Adrenal gland (tissue), 12 donors: ENCODE results near the gene PARVB. TPM values are rescaled to one million over a fixed set of nuclear protein-coding genes. Genes with fewer than 3 reads are reported as not detected.

Source experiments
- DNase-seq, 7 donors: peaks; one replicate each; pipeline ENCODE4 v3.0.0-alpha.2; 2019 to 2020
- H3K27ac ChIP-seq, 5 donors: fragments of 200-600 bp; sonication (generic) in 4 of 5; 1 replicate in 3 of 5; 2 replicates in 2 of 5; pipeline versions ENCODE4 v1.5.1 to v1.8.0; 2016 to 2020; ENCODE audit warnings: mild to moderate bottlenecking in 1 of 5
- H3K27me3 ChIP-seq: fragments of 200-600 bp; 2 replicates; pipeline ENCODE4 v1.8.0; 2021
- H3K36me3 ChIP-seq, 2 donors: fragments of 200-600 bp; replicated peaks in 1 of 2; 1 replicate in 1 of 2; 2 replicates in 1 of 2; pipeline versions ENCODE4 v1.5.1 to v1.8.0; 2018 to 2022
- H3K4me1 ChIP-seq, 2 donors: fragments of 200-600 bp; replicated peaks in 1 of 2; 1 replicate in 1 of 2; 2 replicates in 1 of 2; pipeline versions ENCODE4 v1.5.1 to v1.8.0; 2018 to 2021
- H3K4me3 ChIP-seq, 4 donors: fragments of 200-600 bp; sonication (generic) in 3 of 4; one replicate each; pipeline ENCODE4 v1.5.1; 2016 to 2018
- H3K9me3 ChIP-seq, 3 donors: fragments of 200-600 bp; sonication (generic) in 1 of 3; replicated peaks in 1 of 3; 1 replicate in 2 of 3; 2 replicates in 1 of 3; pipeline versions ENCODE4 v1.5.1 to v1.8.0; 2016 to 2021
- CTCF ChIP-seq, 6 experiments: fragments of 450-650 bp in 4 of 6; fragments of 200-600 bp in 2 of 6; sonication (generic) in 1 of 6; IDR thresholded peaks; 1 replicate in 5 of 6; 2 replicates in 1 of 6; pipeline versions ENCODE4 v1.5.1 to v1.8.0; 2016 to 2021; ENCODE audit warnings: antibody characterized with exemption in 6 of 6, mild to moderate bottlenecking in 2 of 6, moderate library complexity in 1 of 6
- POLR2A ChIP-seq, 2 donors: fragments of 450-650 bp; IDR thresholded peaks; one replicate each; pipeline ENCODE4 v1.6.1; 2017; ENCODE audit warnings: antibody characterized with exemption in 2 of 2, mild to moderate bottlenecking in 2 of 2, moderate library complexity in 1 of 2
- WGBS, 4 donors: extraction: QIAGEN DNeasy Blood & Tissue Kit in 2 of 4; methylation state at CpG; one replicate each; pipeline versions ENCODE4 v1.1.5 to v1.1.7; 2013 to 2017; 5-methylcytosine and 5-hydroxymethylcytosine counted together
- intact Hi-C, 2 donors: fragments of 100-400 bp; cut with DNase I; formaldehyde crosslinking; loops; one replicate each; pipeline versions ENCODE4 v1.14.1 to v1.15.0; 2022 to 2023
- polyA plus RNA-seq, 3 donors: library from polyadenylated mRNA; stranded (reverse); fragments of 200-250 nt in 2 of 3; fragments of 350-450 nt in 1 of 3; fragmentation: Illumina TruSeq in 1 of 3; extraction: RNeasy Lipid Tissue Mini Kit (QIAGEN cat#74804) in 1 of 3; gene quantifications; one replicate each; pipeline ENCODE4 v1.2.3, GENCODE V29; 2013 to 2014
- total RNA-seq, 9 donors: library from RNA; depleted of rRNA in 4 of 9; stranded (reverse); fragments of >200 nt in 4 of 9; fragments of 120-200 nt in 1 of 9; fragmentation: NEBNext Ultra II Directional in 1 of 9; extraction: Animal tissue kit (Norgen Biotek cat#: 25700) in 1 of 9; gene quantifications; one replicate each; pipeline versions ENCODE4 v1.1.0 to v1.2.4, GENCODE V29; 2013 to 2023
- donor health status: healthy with polysubstance abuse.
- donor health status: Bipolar disorder and iron deficiency.
- donor health status: DM: yes; HTN: yes; CAD: no.
- donor health status: DM: no; HTN: no; CAD: no.
- donor health status: DM: no; HTN: no; CAD: no.
- donor health status: DM: yes; HTN: yes; CAD: no.

The PARVB gene
- total and polyA plus RNA-seq, 12 donors, result 16.9 to 77.6 (median 45.9) TPM

- TF ChIP-seq POLR2A (IDR thresholded peaks at IDR 0.05), result no peak
- TF ChIP-seq CTCF (IDR thresholded peaks at IDR 0.05), result no peak
- intact Hi-C loops, result loop anchor here (5.0 kb wide), 2 partner anchors 91 to 636 kb away; no protein-coding TSS in a partner anchor
- 90 to 93% (median 91%) methylated on average over 11 of the region's 11 CpGs for WGBS, 4 donors
- peaks cover 0 to 59% of the 10 kb centered on the region in 2 donors for H3K36me3 ChIP-seq
- no peak for DNase-seq
- no peak overlapping the region for H3K27ac ChIP-seq
- H3K4me1 ChIP-seq, result peaks cover 0 to 15% of the 10 kb centered on the region in 2 donors
- H3K27me3 ChIP-seq, result no peaks in the 10 kb centered on the region
- no peak overlapping the region for H3K4me3 ChIP-seq
- H3K9me3 ChIP-seq, result no peaks in the 10 kb centered on the region
Observed at GRCh38 chr22:43991316-43992020, 32.6 kb upstream of the PARVB start.

GRCh38 chr22:43992331-43992821, 31.7 kb upstream of the PARVB start:
- H3K27me3 ChIP-seq, result no peaks in the 10 kb centered on the region
- intact Hi-C loops, result loop anchor here (5.0 kb wide), 2 partner anchors 90 to 635 kb away; no protein-coding TSS in a partner anchor
- peak in 1 of 7 donors; percentile 10 for DNase-seq
- H3K9me3 ChIP-seq, result no peaks in the 10 kb centered on the region
- no peak overlapping the region for H3K27ac ChIP-seq
- H3K4me1 ChIP-seq, result peaks cover 0 to 15% of the 10 kb centered on the region in 2 donors
- 77 to 82% (median 82%) methylated on average over 15 to 16 of the region's 16 CpGs for WGBS, 4 donors
- peaks cover 0 to 53% of the 10 kb centered on the region in 2 donors for H3K36me3 ChIP-seq
- TF ChIP-seq CTCF (IDR thresholded peaks at IDR 0.05), result no peak
- no peak for TF ChIP-seq POLR2A (IDR thresholded peaks at IDR 0.05)
- H3K4me3 ChIP-seq, result no peak overlapping the region

- no peaks in the 10 kb centered on the region for H3K9me3 ChIP-seq
- H3K4me1 ChIP-seq, result peaks cover 0 to 15% of the 10 kb centered on the region in 2 donors
- TF ChIP-seq CTCF (IDR thresholded peaks at IDR 0.05) (peak; percentile 89 to 98 (median 93)), POLR2A (IDR thresholded peaks at IDR 0.05) (no peak)
- intact Hi-C loops, result loop anchor here (5.0 kb wide), 2 partner anchors 89 to 634 kb away; no protein-coding TSS in a partner anchor
- 24 to 35% (median 25%) methylated on average over 10 to 20 of the region's 20 CpGs for WGBS, 4 donors
- H3K36me3 ChIP-seq, result peaks cover 0 to 49% of the 10 kb centered on the region in 2 donors
- no peak overlapping the region for H3K27ac ChIP-seq
- H3K27me3 ChIP-seq, result no peaks in the 10 kb centered on the region
- peak; percentile 57 to 78 (median 63) for DNase-seq
- no peak overlapping the region for H3K4me3 ChIP-seq
Observed at GRCh38 chr22:43993072-43993760, 30.9 kb upstream of the PARVB start.

- DNase-seq, result peak in 2 of 7 donors; percentile 21 to 32
- peaks cover 0 to 15% of the 10 kb centered on the region in 2 donors for H3K4me1 ChIP-seq
- H3K9me3 ChIP-seq, result no peaks in the 10 kb centered on the region
- WGBS, 4 donors, result 61 to 77% (median 72%) methylated on average over 2 to 11 of the region's 11 CpGs
- no peaks in the 10 kb centered on the region for H3K27me3 ChIP-seq
- intact Hi-C loops, result loop anchor here (5.0 kb wide), 2 partner anchors 88 to 633 kb away; no protein-coding TSS in a partner anchor
- peaks cover 0 to 50% of the 10 kb centered on the region in 2 donors for H3K36me3 ChIP-seq
- no peak overlapping the region for H3K4me3 ChIP-seq
- H3K27ac ChIP-seq, result no peak overlapping the region
- no peak for TF ChIP-seq CTCF (IDR thresholded peaks at IDR 0.05)
- no peak for TF ChIP-seq POLR2A (IDR thresholded peaks at IDR 0.05)
Observed at GRCh38 chr22:43994006-43994405, 30.1 kb upstream of the PARVB start.
